CD4-positive, CD25-positive, alpha-beta regulatory T cell (primary cell): ENCODE data around the gene KIFC1. TPM values are rescaled to one million over a fixed set of nuclear protein-coding genes. Genes with fewer than 3 reads are reported as not detected.

Source experiments
- ATAC-seq, 2 donors: fragments of 150-1000 bp; cut with Tn5 transposase; one replicate each; pipeline ENCODE4 v1.10.0; 2021; ENCODE audit warnings: low read depth in 2 of 2, moderate number of reproducible peaks in 2 of 2, moderate library complexity in 1 of 2
- DNase-seq, 3 donors: peaks; one replicate each; pipeline versions ENCODE4 v3.0.0 to v3.0.0-alpha.2; 2012 to 2022; ENCODE audit warnings: mixed read lengths in 1 of 3
- H3K27ac ChIP-seq: one replicate; pipeline ENCODE4 v1.7.0; 2013; ENCODE audit warnings: mild to moderate bottlenecking, low read length; ENCODE audit not compliant: insufficient read depth, poor library complexity, severe bottlenecking
- H3K27me3 ChIP-seq: one replicate; pipeline ENCODE4 v1.7.0; 2013; ENCODE audit warnings: low read length; ENCODE audit not compliant: control insufficient read depth, insufficient read depth
- H3K36me3 ChIP-seq: one replicate; pipeline ENCODE4 v1.7.0; 2013; ENCODE audit warnings: mild to moderate bottlenecking, low read length, moderate library complexity; ENCODE audit not compliant: control insufficient read depth, insufficient read depth
- H3K4me1 ChIP-seq: 2 replicates; pipeline ENCODE4 v1.7.0; 2013; ENCODE audit warnings: mild to moderate bottlenecking, low read length; ENCODE audit not compliant: insufficient read depth, control insufficient read depth, poor library complexity, severe bottlenecking
- H3K4me3 ChIP-seq: one replicate; pipeline ENCODE4 v1.7.0; 2013; ENCODE audit warnings: low read depth, mild to moderate bottlenecking, low read length, moderate library complexity
- H3K9me3 ChIP-seq, 2 experiments: 1 replicate in 1 of 2; 2 replicates in 1 of 2; pipeline ENCODE4 v1.7.0; 2013; ENCODE audit warnings: low read length in 2 of 2, mild to moderate bottlenecking in 1 of 2, moderate library complexity in 1 of 2; ENCODE audit not compliant: control insufficient read depth in 2 of 2
- H3K27ac Mint-ChIP-seq, 3 donors: one replicate each; pipeline ENCODE4 v1.8.0; 2020 to 2022; ENCODE audit warnings: mild to moderate bottlenecking in 3 of 3, mixed read lengths in 3 of 3, moderate library complexity in 2 of 3
- H3K27me3 Mint-ChIP-seq: one replicate; pipeline ENCODE4 v1.8.0; 2022; ENCODE audit warnings: mild to moderate bottlenecking, mixed read lengths
- H3K36me3 Mint-ChIP-seq: one replicate; pipeline ENCODE4 v1.8.0; 2020; ENCODE audit warnings: mixed read lengths
- H3K4me1 Mint-ChIP-seq, 4 donors: one replicate each; pipeline ENCODE4 v1.8.0; 2020 to 2022; ENCODE audit warnings: mixed read lengths in 4 of 4, mild to moderate bottlenecking in 1 of 4
- H3K4me3 Mint-ChIP-seq, 4 donors: one replicate each; pipeline ENCODE4 v1.8.0; 2020 to 2022; ENCODE audit warnings: mild to moderate bottlenecking in 4 of 4, mixed read lengths in 4 of 4, moderate library complexity in 3 of 4
- H3K9me3 Mint-ChIP-seq, 7 donors: one replicate each; pipeline ENCODE4 v1.8.0; 2020 to 2022; ENCODE audit warnings: mixed read lengths in 7 of 7, mild to moderate bottlenecking in 3 of 7, moderate library complexity in 2 of 7
- polyA plus RNA-seq, 4 donors: library from polyadenylated mRNA; unstranded; fragments of 300-500 nt; fragmentation: Illumina TruSeq; gene quantifications; one replicate each; pipeline ENCODE4 v1.2.3, GENCODE V29; 2021
- total RNA-seq: library from RNA; stranded (reverse); gene quantifications from one replicate; pipeline ENCODE4 v1.2.3, GENCODE V29; 2022

Gene KIFC1
- total and polyA plus RNA-seq, 5 donors from 2014 or later = 0.41 to 8.7 (median 1.4) TPM

- Histone ChIP-seq H3K4me1 (peaks cover 76% of the 10 kb centered on the region), H3K4me3 (peak overlapping the region; percentile 85), H3K9me3 (no peaks in the 10 kb centered on the region), H3K27me3 (no peaks in the 10 kb centered on the region), H3K27ac (peak overlapping the region; percentile 90), H3K36me3 (no peaks in the 10 kb centered on the region)
- peak overlapping the region; percentile 92 to 98 (median 97) for H3K4me3 Mint-ChIP-seq
- H3K36me3 Mint-ChIP-seq = peaks cover 5% of the 10 kb centered on the region
- peaks cover 0 to 1% (median 0%) of the 10 kb centered on the region in 7 donors for H3K9me3 Mint-ChIP-seq
- H3K27ac Mint-ChIP-seq = peak overlapping the region; percentile 96 to 100 (median 96)
- ATAC-seq = peak in 1 of 2 donors; percentile 8
- DNase-seq = peak; percentile 49 to 71 (median 60)
- peaks cover 11% of the 10 kb centered on the region for H3K27me3 Mint-ChIP-seq
- H3K4me1 Mint-ChIP-seq = peaks cover 14 to 87% (median 59%) of the 10 kb centered on the region in 4 donors
Measured at GRCh38 chr6:33427585-33428223, 36.1 kb downstream of the KIFC1 start.

GRCh38 chr6:33428224-33428965, 36.8 kb downstream of the KIFC1 start:
- no peaks in the 10 kb centered on the region for H3K36me3 ChIP-seq
- H3K9me3 ChIP-seq = no peaks in the 10 kb centered on the region
- H3K27me3 Mint-ChIP-seq = peaks cover 11% of the 10 kb centered on the region
- DNase-seq (peak in 2 of 3 donors; percentile 49 to 63), ATAC-seq (no peak)
- H3K4me1 Mint-ChIP-seq = peaks cover 14 to 87% (median 60%) of the 10 kb centered on the region in 4 donors
- H3K27ac ChIP-seq = peak overlapping the region; percentile 90
- H3K9me3 Mint-ChIP-seq = peaks cover 0 to 1% (median 0%) of the 10 kb centered on the region in 7 donors
- peak overlapping the region; percentile 94 to 98 (median 98) for H3K27ac Mint-ChIP-seq
- no peaks in the 10 kb centered on the region for H3K27me3 ChIP-seq
- peaks cover 9% of the 10 kb centered on the region for H3K36me3 Mint-ChIP-seq
- H3K4me3 ChIP-seq = peak overlapping the region; percentile 87
- peaks cover 76% of the 10 kb centered on the region for H3K4me1 ChIP-seq
- H3K4me3 Mint-ChIP-seq = peak overlapping the region; percentile 92 to 98 (median 94)

- DNase-seq (no peak), ATAC-seq (peak in 1 of 2 donors; percentile 1)
- Mint-ChIP-seq H3K9me3 (peaks cover 0 to 1% (median 0%) of the 10 kb centered on the region in 7 donors), H3K36me3 (peaks cover 7% of the 10 kb centered on the region), H3K27ac (peak overlapping the region; percentile 94 to 98 (median 98)), H3K4me1 (peaks cover 14 to 85% (median 59%) of the 10 kb centered on the region in 4 donors), H3K4me3 (peak overlapping the region; percentile 92 to 98 (median 94)), H3K27me3 (peaks cover 11% of the 10 kb centered on the region)
- Histone ChIP-seq H3K4me1 (peaks cover 76% of the 10 kb centered on the region), H3K27me3 (no peaks in the 10 kb centered on the region), H3K27ac (peak overlapping the region; percentile 90), H3K9me3 (no peaks in the 10 kb centered on the region), H3K4me3 (peak overlapping the region; percentile 87), H3K36me3 (no peaks in the 10 kb centered on the region)
Measured at GRCh38 chr6:33428966-33429749, 37.5 kb downstream of the KIFC1 start.

GRCh38 chr6:33429750-33430052, 38.1 kb downstream of the KIFC1 start:
- H3K36me3 Mint-ChIP-seq = peaks cover 6% of the 10 kb centered on the region
- H3K4me3 Mint-ChIP-seq = peak overlapping the region; percentile 92 to 98 (median 94)
- DNase-seq (peak in 2 of 3 donors; percentile 64 to 88), ATAC-seq (peak; percentile 26 to 30)
- H3K27ac ChIP-seq = peak overlapping the region; percentile 90
- peak overlapping the region; percentile 87 for H3K4me3 ChIP-seq
- H3K9me3 Mint-ChIP-seq = no peaks in the 10 kb centered on the region
- peaks cover 14 to 81% (median 56%) of the 10 kb centered on the region in 4 donors for H3K4me1 Mint-ChIP-seq
- no peaks in the 10 kb centered on the region for H3K27me3 ChIP-seq
- H3K4me1 ChIP-seq = peaks cover 74% of the 10 kb centered on the region
- H3K36me3 ChIP-seq = no peaks in the 10 kb centered on the region
- no peaks in the 10 kb centered on the region for H3K9me3 ChIP-seq
- H3K27me3 Mint-ChIP-seq = peaks cover 11% of the 10 kb centered on the region
- peak overlapping the region; percentile 94 to 98 (median 98) for H3K27ac Mint-ChIP-seq

GRCh38 chr6:33430334-33430733, 38.7 kb downstream of the KIFC1 start:
- H3K36me3 ChIP-seq = peaks cover 6% of the 10 kb centered on the region
- peaks cover 9% of the 10 kb centered on the region for H3K36me3 Mint-ChIP-seq
- no peaks in the 10 kb centered on the region for H3K27me3 ChIP-seq
- peak overlapping the region; percentile 94 to 98 (median 98) for H3K27ac Mint-ChIP-seq
- no peaks in the 10 kb centered on the region for H3K9me3 Mint-ChIP-seq
- peak in 2 of 3 donors; percentile 32 to 78 for DNase-seq
- peaks cover 11% of the 10 kb centered on the region for H3K27me3 Mint-ChIP-seq
- peaks cover 14 to 74% (median 51%) of the 10 kb centered on the region in 4 donors for H3K4me1 Mint-ChIP-seq
- H3K4me1 ChIP-seq = peaks cover 68% of the 10 kb centered on the region
- peak overlapping the region; percentile 92 to 98 (median 94) for H3K4me3 Mint-ChIP-seq
- peak overlapping the region; percentile 90 for H3K27ac ChIP-seq
- no peak for ATAC-seq
- H3K9me3 ChIP-seq = no peaks in the 10 kb centered on the region
- peak overlapping the region; percentile 87 for H3K4me3 ChIP-seq

GRCh38 chr6:33430991-33431879, 39.6 kb downstream of the KIFC1 start:
- H3K9me3 ChIP-seq = no peaks in the 10 kb centered on the region
- H3K27me3 Mint-ChIP-seq = peaks cover 11% of the 10 kb centered on the region
- DNase-seq (peak; percentile 82 to 93 (median 86)), ATAC-seq (peak; percentile 72 to 75)
- H3K36me3 Mint-ChIP-seq = peaks cover 18% of the 10 kb centered on the region
- H3K27me3 ChIP-seq = no peaks in the 10 kb centered on the region
- peaks cover 59% of the 10 kb centered on the region for H3K4me1 ChIP-seq
- H3K4me1 Mint-ChIP-seq = peaks cover 14 to 70% (median 49%) of the 10 kb centered on the region in 4 donors
- H3K36me3 ChIP-seq = peaks cover 12% of the 10 kb centered on the region
- peak overlapping the region; percentile 87 for H3K4me3 ChIP-seq
- H3K27ac ChIP-seq = peak overlapping the region; percentile 90
- H3K27ac Mint-ChIP-seq = peak overlapping the region; percentile 92 to 98 (median 94)
- no peaks in the 10 kb centered on the region for H3K9me3 Mint-ChIP-seq
- H3K4me3 Mint-ChIP-seq = peak overlapping the region; percentile 92 to 98 (median 94)
